ENCODE data around the gene CAMKMT.
"Not testable (repeated sequence)": the region's sequence is repeated elsewhere in the genome, so short reads cannot be mapped to it uniquely, and the experiment has no call there.

Gene CAMKMT

DNA sequence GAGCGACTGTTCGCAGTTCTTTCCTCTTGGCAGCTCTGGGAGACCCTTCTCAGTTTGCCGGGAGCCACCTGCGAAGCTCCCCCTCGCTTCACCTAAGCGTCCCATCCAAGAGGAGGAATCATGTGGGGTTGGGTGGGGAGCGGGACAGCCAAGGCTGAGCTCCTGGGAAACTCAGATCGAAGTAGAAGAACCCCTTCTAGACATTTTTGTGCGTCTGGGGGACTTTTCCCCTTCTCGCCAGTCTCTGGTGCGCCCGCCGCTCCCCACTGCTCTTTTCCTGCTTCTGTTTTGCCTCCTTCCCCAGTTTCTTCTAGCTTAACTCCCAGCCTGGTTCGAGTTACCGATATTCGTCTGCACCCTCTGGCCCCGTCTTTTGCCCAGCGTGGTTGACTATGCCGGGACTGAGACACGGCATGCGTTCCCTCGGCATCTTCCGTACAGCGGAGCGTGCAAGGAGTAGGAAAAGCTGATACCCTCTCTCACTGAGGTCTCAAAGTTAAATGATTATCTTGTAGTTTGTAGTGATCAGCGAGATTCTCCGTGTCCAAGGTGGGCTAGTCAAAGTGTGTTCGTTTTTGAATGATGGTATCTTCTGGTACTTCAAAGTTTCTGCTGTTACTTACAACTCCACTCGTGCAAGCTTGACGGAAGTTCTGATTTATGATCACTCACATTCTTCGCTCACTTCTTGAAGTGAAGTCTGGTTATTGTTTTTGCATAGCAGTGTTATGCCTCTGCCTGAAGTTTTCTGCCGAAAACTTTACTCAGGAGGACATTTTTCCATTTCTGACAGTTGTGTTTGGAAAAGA, 664 bp downstream of the CAMKMT start:
- FAIRE-seq: no peak

- no peak for FAIRE-seq
Measured at GRCh38 chr2:44364604-44365003, 2.9 kb downstream of the CAMKMT start.

DNA sequence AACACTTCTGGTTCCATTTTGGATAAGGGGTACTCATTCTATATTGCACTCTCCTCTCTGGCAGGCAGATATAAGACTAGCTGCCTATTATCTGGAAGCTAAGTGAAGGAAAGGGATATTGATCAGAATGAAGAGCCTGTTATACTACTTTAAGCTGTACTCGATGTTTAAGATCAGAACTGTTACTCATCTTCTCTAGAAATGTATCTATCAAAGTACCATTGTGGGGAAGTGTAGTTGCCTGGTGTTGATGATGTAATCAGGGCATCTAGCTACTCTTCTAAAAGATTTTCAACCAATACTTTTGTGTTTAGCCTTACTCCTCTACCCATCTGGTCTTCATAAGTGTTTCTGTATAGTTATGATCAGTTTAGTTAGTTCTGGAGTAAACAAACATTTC, 5.8 kb downstream of the CAMKMT start:
- no peak for FAIRE-seq

DNA sequence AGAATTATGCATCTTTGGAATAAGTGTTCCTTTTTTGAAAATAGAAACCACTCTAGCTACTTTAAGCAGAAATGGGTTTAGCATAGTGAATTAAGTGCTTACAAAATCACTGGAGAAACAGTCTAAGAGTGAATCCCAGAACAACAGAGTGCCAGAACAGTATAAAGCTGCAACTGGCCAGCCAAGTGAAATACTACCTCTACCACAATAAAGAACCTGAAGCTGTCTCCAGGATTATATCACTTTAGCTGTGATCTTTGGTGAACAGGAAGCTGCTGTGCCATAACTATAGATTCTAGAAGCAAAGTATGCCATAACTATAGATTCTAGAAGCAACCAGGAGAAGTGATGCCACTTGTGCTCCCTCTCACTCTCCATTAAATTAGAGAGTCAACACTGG, 7.6 kb downstream of the CAMKMT start:
- FAIRE-seq: no peak

- no peak for FAIRE-seq
Measured at GRCh38 chr2:44371445-44371844, 9.7 kb downstream of the CAMKMT start.

- no peak for FAIRE-seq
Measured at GRCh38 chr2:44372246-44372645, 10.5 kb downstream of the CAMKMT start.

DNA sequence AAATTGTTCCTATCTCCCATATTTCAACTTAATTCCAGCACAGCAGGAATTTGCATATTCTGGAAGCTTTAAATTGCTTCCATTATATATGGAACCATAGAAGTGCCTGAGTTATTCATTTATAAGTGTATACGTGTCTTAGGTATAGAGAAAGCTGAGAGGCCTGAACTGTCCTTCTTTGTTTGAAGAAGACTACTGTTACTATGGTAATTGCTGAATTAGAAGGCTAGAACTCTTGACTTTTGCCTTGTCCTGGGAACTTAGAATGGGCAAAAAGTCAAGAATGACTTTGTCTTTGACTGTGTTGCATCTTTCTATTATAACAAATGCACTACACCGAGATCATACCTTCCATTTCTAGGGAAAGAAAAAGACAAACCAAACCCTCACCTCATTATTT, 15.7 kb downstream of the CAMKMT start:
- FAIRE-seq: no peak

DNA sequence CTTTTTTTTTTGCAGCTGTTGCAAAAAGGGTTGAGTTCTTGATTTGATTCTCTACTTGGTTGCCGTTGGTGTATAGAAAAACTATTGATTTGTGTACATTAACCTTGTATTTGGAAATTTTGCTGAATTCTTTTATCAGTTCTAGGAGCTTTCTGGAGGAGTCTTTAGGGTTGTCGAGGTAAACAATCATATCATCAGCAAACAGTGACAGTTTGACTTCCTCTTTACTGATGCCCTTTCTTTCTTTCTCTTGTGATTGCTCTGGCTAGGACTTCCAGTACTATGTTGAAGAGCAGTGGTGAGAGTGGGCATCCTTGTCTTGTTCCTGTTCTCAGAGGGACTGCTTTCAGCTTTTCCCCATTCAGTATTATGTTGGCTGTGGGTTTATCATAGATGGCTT, 23.5 kb downstream of the CAMKMT start:
- not testable (repeated sequence) for FAIRE-seq

GRCh38 chr2:44388877-44389276, 27.1 kb downstream of the CAMKMT start:
- no peak for FAIRE-seq

DNA sequence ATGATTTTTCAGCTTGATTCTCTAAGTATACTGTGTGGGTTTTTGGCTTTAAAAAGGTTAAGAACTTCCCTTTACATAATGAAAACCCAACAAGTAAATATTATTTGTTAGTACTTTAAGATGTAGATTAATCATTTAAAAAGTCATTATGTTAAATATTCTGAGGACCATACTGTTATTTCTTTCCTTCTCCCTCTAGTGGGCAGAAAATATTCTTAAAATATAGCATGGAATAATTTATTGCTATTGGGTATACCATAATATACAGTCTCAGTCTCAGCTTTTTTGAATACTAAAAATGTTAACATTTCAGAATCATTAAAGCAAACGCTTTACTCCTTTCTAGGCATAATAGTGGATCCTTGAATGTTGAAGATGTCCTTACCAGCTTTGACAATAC, 28.1 kb downstream of the CAMKMT start:
- FAIRE-seq: no peak

DNA sequence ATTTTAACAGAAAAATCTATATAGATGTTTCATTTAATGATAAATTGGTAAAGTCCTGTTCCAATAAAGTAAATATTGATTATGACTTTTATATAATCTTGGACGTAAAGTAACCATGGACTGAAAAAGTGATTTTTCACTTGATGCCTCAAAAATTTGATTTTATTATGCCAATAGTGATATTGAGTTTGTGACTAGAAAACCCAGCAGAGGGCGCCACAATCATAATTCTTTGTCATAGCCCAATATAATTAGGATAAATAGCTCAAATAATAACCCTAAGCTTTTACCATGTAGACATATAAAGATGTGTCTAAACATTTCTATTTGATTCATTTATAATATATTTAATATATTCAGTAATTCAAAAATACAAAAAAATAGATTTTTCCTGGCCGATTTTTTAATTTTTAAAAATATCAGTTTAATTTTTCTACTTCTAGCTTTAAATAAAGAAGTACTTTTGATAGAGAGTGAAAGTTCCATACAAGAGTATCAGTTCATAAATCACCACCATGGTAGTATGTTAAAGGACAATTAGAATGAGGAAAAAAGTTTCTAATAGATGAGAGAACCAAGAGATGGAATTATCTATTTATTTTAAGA, 30.7 kb downstream of the CAMKMT start:
- FAIRE-seq: peak; percentile 81

DNA sequence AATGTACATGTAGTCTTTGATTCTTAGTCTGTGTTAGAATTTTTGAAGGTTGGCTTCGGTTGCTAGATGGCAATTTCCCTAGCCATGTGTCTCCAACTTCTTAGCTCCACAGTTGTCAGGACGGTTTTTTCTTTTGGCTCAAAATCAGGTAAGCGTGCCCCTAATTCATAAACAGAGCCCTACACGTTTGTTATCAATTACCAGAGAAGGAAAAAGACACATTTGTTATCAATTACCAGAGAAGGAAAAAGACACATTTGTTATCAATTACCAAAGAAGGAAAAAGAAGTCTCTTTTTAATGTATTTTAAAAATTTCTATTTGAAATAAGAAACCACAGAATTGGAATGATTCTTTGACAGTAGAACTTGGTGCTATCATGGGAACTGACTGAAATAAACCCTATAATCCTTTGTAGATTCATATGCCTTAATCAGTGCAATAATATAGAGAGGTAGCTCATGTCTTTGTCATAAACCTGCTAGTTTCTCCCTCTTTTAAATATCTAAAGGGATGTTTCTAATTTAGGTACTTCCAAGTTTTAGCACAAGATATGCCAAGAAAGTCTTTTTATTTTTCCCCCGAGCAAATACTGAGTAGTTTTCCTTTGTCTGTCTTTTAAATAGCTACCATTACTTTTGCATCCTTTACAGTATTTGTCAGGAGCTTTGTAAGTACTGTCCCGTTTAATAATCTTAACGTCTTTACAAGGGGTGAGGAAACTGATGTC, 35.9 kb downstream of the CAMKMT start:
- peak; percentile 38 for FAIRE-seq

DNA sequence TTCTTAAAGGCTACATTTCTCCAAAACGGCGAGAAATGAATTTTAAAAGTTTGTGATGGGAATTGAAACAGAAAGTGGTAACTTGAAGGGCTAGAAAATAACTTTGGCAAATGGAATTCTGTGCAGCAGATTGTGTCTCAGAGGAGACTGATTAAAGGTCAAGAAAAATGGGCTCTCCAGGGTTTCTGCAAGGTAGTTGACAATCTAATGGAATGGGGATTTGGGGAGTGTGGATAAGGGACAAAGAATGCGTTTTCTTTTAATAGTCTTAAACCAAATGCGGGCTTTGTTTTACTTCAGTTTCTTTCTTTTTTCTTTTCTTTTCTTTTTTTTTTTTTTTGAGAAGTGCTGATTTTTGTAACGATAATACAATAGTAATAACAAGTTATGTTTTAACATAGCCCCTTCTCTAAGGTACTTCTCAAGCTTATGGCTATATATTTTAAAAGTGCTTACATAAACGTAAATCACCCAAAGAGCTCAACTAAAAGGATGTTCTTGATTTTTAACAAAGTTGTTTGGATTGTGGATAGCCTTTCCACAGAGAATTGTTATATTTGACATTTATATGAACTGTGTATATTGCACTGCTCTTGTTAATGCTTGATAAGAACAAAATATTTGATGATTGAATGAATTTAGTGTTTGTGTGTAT, 36.6 kb downstream of the CAMKMT start:
- FAIRE-seq: no peak

- no peak for FAIRE-seq
Measured at GRCh38 chr2:44420725-44421124, 59.0 kb downstream of the CAMKMT start.

GRCh38 chr2:44424211-44424610, 62.5 kb downstream of the CAMKMT start:
- no peak for FAIRE-seq

DNA sequence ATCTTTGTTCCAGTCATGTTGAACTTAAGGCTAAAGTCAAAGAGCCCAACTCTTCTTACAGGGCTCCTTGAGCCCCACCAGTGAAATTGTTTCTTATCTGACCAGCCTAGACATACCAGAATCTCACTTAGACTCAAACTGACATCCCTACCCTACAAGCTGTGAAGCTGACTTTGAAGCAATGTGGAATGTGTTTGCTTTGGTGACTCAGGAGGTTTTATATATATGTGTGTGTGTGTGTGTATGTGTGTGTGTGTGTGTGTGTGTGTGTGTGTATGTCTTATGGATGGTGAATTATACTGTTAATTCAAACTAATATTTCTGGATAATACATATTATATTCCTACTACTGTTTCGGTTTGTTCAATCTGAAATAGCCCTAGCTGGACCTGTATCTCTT, 67.3 kb downstream of the CAMKMT start:
- no peak for FAIRE-seq

- no peak for FAIRE-seq
Measured at GRCh38 chr2:44430342-44430741, 68.6 kb downstream of the CAMKMT start.

DNA sequence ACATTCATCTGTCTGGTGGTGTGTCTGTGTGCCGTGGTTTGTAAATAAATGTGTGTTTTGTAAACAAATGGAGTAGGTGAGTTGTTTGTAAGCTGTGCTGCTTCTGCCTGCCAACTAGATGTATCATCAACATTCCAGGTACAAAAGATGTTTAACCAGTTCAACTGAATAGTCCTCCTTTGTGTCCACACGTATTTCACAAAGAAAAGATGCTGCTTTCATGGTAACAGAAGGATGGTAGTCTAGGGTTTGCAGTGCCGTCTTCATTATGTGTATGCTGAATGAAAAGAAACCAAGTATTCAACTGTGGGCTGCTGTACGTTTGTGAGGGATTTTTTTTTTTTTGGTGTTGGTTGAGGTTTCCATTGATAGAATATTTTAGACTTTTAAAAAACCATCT, 72.1 kb downstream of the CAMKMT start:
- FAIRE-seq: no peak

DNA sequence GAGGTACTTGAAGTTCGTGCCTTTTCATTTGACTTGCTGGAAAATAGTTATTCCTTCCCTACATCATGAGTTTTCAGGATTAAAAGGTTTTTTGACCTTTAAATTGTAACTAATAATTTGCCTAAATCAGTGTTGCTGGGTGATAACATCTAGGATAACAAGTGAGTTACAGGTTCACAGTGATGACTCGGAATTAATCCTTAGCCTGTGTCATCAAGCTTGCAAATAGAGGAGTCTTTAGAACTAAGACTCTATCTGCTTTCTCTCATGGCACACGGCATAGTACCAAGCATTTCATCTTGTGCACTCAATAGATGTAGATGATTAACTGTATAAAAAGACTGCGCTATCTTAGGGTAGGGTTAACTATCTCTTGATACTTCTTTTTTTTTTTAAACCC, 79.5 kb downstream of the CAMKMT start:
- no peak for FAIRE-seq

DNA sequence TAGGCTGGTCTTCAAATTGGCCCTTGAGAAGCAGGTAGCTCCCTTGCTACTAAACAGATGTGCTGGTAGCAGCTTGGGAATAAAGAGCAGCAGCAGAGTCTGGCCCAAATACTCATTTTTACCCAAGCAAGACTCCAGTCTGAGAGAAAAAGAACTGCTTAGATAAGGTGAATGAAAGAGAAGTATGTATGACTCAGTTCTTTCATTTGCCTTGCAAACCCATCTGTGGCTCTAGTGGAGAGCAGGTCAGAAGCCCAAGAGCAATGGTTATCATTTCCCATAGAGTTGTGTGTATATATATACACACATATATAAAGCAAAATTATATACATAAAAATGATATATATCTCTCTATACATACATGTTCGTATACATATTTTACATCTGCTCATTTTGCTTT, 80.3 kb downstream of the CAMKMT start:
- FAIRE-seq: no peak

DNA sequence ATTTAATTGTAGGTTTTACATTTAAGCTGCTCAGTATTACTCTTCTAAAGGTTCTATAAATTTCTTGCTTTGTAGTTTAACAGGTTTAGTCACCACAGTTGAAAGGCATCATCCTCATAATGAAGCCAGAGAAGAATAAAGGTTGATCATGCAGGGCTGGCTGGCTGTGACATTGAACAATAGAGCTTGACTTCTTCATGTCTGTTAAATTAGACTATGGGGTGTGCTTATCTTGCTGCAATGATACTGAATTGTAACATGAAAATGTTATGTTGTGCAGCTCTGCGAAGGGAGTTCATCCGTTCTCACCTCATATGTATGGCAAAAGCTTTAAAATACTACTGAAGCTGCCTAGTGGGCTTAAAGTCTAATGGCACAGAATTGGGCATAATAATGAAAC, 81.8 kb downstream of the CAMKMT start:
- FAIRE-seq: no peak

DNA sequence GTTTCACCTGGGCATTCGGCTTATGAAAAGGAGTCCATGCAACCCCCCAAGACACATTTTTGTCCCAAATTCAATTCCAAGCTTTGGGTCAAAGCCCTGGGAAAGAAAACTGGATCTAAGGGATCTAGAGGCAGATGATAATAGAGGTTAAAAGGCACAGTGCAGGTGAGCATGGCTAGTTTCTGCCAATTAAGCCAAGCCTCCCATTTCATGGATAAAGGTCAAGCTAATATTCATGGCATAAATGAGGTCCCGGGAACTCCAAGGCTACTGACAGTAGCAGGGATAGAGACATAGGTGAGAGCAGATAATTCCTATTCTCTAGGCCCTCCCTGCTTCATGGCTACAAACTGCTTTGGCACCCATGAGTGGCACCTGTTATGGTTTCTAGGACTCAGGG, 83.1 kb downstream of the CAMKMT start:
- FAIRE-seq: no peak

GRCh38 chr2:44448860-44449527, 87.2 kb downstream of the CAMKMT start:
- no peak for FAIRE-seq

Data from islet of Langerhans (tissue), 1 donor.